Vagina (tissue), 2 donors: ENCODE results near the gene PXYLP1.

Source experiments
- CTCF ChIP-seq, 3 experiments: fragments of 450-650 bp in 2 of 3; fragments of 200-600 bp in 1 of 3; sonication (generic) in 1 of 3; IDR thresholded peaks; one replicate each; pipeline ENCODE4 v1.5.1; 2017 to 2019; ENCODE audit warnings: antibody characterized with exemption in 3 of 3, mild to moderate bottlenecking in 2 of 3, moderate library complexity in 2 of 3
- POLR2A ChIP-seq, 2 donors: fragments of 450-650 bp; IDR thresholded peaks; one replicate each; pipeline ENCODE4 v1.6.1; 2017; ENCODE audit warnings: antibody characterized with exemption in 2 of 2, mild to moderate bottlenecking in 2 of 2, moderate library complexity in 2 of 2
- POLR2AphosphoS5 ChIP-seq, 2 donors: sonication (generic); formaldehyde crosslinking; IDR thresholded peaks; one replicate each; pipeline ENCODE4 v1.9.0; 2017; ENCODE audit warnings: antibody characterized with exemption in 2 of 2, mild to moderate bottlenecking in 2 of 2, low read depth in 1 of 2; ENCODE audit not compliant: insufficient read depth in 1 of 2

GRCh38 chr3:141333836-141334626, 102.4 kb downstream of the PXYLP1 start:
- no peak for TF ChIP-seq CTCF (IDR thresholded peaks at IDR 0.05)
- TF ChIP-seq POLR2AphosphoS5 (IDR thresholded peaks at IDR 0.05; ENCODE audit: insufficient read depth in 1 of 2, low read depth in 1 of 2), result no peak
- no peak for TF ChIP-seq POLR2A (IDR thresholded peaks at IDR 0.05)
